Stimulated activated CD4-positive, alpha-beta T cell treated with anti-CD3 and anti-CD28 coated beads, Interleukin-1b, Interleukin-23, amount 100 ng/mL, for 48 hours (primary cell): Measurements from ENCODE around the gene CASKIN2.
A peak's percentile ranks its signal among the peaks of the same experiment; 100 is the strongest.

Source experiments
- DNase-seq: peaks from one replicate; pipeline ENCODE4 v3.0.0-alpha.2; 2020

The CASKIN2 gene

GRCh38 chr17:75518201-75518600 lies 2.9 kb upstream of the CASKIN2 start:
- DNase-seq: no peak

DNA sequence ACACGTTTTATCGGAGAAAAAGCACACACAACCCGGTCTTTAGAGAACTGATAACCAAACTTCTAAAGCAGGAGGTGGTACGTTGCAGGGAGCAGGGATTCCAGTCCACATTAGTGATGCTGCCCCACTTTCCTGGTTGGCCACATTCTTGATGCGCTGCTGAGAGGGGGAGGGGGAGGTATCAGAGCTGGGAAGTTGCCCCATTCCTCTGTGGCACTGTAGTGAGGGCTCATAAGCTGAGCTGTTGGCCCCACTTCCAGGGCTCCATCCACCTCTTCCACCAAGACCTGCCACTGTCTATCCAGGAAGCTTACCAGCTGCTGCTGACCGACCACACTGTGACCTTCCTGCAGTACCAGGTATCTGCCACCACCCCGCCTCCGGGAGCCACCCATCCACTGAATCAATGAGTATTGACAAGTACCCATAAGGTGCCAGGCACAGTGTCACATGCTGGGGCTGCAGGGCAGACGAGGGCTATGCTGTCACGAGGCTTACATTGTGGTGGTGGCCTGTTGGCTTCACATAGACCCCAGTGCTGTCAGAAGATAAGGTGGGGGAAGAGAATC lies 2.0 kb upstream of the CASKIN2 start:
- peak; percentile 49 for DNase-seq

DNA sequence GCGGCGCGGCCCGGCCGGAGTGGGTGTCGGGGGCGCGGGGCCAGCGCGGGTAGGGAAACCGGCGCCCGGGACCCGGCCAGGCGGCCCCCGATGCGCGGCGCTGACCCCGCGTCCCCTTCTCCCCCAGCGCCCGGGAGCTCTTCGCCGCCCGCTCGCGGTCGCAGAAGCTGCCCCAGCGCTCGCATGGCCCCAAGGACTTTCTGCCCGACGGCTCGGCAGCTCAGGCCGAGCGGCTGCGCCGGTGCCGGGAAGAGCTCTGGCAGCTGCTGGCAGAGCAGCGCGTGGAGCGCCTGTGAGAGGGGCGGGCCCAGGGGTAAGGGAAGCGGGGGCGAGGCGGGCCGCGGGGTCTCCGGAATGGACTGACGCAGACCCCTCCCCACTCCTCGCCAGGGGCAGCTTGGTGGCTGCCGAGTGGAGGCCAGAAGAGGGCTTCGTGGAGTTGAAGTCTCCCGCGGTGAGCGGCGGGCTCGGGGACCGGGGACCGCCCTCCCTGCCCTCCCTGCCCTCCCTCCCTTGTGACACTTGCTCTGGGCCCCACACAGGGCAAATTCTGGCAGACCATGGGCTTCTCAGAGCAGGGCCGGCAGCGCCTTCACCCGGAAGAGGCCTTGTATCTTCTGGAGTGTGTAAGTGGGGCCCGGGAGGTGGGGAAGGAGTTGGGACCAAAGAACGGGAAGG lies 1.4 kb upstream of the CASKIN2 start:
- DNase-seq: peak; percentile 26

GRCh38 chr17:75516255-75516618 lies 900 bp upstream of the CASKIN2 start, which contains the start of gene TSEN54:
TSS of gene TSEN54 (plus strand) at chr17:75516528. CDS start at chr17:75516561, 33 bp downstream.
- peak; percentile 95 for DNase-seq

- DNase-seq: no peak
Measured at GRCh38 chr17:75514919-75515495, 330 bp downstream of the CASKIN2 start.

GRCh38 chr17:75514299-75514918 lies 928 bp downstream of the CASKIN2 start:
- no peak for DNase-seq

DNA sequence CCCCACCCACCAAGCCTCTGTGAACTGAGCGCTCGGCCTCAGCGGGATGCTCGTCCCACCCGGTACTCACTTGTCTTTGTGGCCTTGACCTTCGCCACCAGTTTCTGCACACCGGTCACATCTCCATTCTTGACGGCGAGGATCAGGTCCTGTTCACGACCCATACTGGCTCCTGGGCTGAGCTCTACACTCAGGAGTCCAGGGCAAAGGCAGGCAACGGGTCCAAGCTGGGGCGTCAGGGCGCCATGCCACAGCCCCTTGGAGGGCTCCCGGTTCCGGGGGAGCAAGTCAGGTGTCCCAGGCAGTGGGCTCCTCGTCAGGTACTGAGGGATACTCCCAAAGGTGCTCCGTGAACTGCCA lies 1.7 kb downstream of the CASKIN2 start:
- no peak for DNase-seq

DNA sequence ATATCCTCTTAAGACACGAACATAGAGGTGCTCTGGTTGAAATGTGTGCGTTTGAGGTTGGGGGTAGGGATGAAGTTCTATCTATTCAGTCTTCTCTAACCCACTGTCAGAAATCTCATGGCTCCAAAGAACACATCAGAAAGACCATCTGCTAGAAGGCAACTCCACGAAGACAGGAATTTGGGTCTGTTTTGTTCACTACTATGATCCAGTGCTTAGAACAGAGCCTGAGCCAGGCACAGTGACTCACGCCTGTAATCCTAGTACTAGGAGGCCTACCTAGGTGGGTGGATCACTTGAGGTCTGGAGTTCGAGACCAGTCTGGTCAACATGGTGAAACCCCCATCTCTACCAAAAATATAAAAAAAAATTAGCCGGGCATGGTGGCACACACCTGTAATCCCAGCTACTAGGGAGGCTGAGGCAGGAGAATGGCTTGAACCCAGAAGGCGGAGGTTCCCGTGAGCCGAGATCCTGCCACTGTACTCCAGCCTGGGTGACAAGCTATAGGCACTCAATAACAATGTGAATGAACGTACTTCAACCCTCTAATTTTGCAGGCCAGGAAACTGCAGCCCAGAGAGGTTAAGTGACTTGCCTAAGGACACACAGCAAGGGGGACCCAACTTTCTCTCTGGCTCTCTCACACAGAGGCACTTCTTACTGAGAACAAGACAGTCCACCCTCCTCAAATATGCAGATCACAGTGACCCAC lies 2.3 kb downstream of the CASKIN2 start:
- no peak for DNase-seq

- no peak for DNase-seq
Measured at GRCh38 chr17:75511610-75512575, 3.4 kb downstream of the CASKIN2 start.

DNA sequence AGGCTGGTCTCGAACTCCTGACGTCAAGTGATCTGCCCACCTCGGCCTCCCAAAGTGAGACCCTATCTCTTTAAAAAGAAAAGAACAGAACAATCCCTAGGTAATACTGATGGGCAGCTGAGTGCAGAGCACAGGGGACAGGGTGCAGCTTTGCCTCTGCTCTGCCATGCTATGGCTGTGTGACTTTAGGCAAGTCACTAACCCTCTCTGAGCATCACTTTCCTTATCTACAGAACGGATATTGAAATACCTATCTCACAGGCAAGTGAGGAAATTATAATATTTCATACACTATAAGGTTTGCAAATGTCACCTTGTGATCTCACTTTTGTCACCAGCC lies 4.1 kb downstream of the CASKIN2 start:
- no peak for DNase-seq

DNA sequence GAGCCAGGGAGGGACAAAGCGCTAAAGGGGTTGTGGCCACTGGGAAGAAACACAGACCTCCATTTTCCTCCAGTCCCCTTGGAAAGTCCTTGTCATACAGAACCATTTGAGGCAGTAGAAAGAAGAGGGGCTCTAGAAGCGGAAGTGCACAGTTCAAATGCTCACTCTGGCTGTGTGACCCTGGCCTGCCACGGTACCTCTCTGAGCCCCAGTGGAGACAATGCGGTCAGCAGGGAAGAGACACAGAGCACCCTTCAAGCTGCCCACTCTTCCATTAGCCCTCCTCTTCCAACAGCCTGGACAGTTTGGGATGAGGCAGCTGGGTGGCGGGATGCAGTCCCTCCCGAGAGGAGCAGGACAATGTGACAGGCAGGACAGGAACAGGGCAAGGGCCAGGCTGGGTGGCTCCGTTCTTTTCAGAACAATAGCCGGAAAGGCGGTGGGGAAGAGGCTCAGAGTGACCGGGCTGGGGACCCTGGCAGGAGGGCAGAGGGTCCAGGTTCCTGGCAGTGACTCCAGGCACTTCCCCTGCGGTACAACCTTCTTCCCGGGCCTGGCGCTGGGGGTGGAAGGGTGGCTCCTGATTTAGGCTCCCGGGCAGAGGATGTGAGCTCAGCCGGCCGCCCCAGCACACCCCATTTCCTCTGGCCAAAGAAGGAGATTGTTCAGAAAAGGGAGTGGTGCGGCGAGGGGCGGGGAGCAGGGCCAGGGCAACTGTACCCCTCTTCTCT lies 5.6 kb downstream of the CASKIN2 start:
- no peak for DNase-seq

GRCh38 chr17:75508931-75509361 lies 6.4 kb downstream of the CASKIN2 start:
- DNase-seq: no peak

GRCh38 chr17:75507733-75508719 lies 7.3 kb downstream of the CASKIN2 start:
- no peak for DNase-seq

- no peak for DNase-seq
Measured at GRCh38 chr17:75506888-75507287, 8.4 kb downstream of the CASKIN2 start.

DNA sequence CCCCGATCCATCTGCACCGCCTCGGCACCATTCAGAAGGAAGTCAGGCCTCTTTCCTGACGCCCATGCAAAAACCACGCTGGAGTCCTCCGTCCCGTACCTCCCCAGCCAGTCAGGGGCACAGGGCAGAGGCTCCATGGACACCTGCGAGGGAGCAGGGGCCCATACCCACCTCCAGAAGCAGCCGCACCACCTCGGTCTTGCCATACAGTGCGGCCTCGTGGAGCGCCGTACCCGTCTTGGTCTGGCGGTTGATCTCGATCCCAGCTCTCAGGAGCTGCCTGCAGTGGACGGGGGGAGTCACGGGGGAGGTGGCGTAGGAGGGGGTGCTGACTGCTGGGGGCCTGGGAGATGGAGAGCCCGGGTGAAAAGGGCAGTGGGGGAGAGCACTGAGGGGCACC lies 9.2 kb downstream of the CASKIN2 start:
- no peak for DNase-seq

DNA sequence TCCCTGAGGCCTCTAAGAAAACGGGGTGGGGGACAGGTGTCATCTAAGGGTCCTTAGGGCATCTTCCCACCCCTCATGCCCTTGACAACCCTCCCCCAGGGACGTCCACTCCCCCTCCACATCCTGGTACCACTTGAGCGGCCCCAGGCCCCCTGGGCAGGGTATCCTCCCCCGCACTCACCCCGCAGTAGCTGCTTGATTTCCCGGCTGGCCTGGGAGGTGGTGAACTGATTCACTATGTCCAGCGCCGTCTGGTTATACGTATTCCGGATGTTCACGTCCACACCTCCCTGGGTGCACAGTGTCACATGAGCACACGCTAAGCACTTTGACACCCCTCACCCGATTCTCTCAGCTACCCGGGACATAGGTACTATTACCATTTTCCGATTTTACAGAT lies 9.7 kb downstream of the CASKIN2 start:
- DNase-seq: no peak

DNA sequence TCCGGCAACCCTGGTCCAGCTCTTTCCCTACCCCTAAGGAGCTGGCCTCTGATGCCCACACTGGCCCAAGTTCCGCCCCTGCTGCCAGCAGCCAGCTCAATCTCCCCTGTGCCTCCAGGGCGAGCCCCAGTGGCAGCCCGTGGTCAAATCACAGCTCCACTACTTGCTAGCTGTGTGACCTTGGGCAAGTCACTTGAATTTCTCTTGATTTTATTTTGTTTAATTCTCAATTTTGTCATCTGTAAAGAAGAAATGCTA lies 10.3 kb downstream of the CASKIN2 start:
- DNase-seq: no peak

DNA sequence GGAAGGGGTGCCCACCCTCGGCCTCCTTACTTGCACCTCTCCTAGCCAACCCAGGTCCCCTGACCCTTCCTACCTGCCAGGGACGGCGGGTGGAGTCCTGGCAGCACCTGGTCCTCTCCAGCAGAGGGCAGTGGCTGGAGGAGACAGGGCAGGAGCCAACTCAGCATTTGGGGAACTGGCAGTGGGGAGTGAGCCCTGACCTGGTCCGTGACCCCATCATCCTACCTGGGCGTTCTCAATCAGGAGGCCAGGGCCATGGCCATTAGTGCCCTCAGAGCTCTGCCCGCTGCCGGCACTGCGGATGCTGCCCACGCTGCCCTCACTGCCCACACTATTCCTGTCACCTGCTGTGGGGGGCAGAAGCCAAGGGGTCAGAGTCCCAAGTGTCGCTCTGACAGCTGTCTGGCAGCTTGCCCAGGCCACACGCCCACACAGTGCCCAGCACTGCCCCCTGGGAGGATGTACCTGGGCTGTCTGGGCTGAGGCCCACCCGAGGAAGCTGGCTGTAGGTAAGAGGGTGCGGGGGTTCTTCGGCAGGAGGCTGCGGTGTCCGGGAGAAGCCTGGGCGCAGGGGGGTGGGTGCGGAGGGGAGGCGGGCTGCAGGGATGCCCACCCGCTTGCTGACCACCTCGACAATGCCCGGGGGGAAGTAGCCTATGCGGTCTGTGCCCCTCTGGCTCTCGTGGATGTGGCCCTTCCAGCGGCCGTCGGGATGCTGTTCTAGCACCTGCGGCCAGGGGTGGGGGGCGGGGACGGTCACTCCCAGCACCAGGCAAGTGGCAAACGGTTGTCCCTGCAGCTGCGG lies 10.8 kb downstream of the CASKIN2 start:
- peak; percentile 31 for DNase-seq

- DNase-seq: no peak
Measured at GRCh38 chr17:75503976-75504346, 11.4 kb downstream of the CASKIN2 start.
